Activated naive CD4-positive, alpha-beta T cell treated with Interleukin-2 at 50 U/mL for 16 hours (primary cell): ENCODE measurements around the gene EGR2.
"Not testable (repeated sequence)": the region's sequence is repeated elsewhere in the genome, so short reads cannot be mapped to it uniquely, and the experiment has no call there.

Source experiments
- DNase-seq: peaks from one replicate; pipeline ENCODE4 v3.0.0-alpha.2; 2020

The EGR2 gene

GRCh38 chr10:62792261-62792660 is 23.9 kb downstream of the EGR2 start:
- no peak for DNase-seq

GRCh38 chr10:62790571-62790970 is 25.6 kb downstream of the EGR2 start:
- DNase-seq: no peak

GRCh38 chr10:62790019-62790555 is 26.1 kb downstream of the EGR2 start:
- no peak for DNase-seq

GRCh38 chr10:62788861-62789467 is 27.2 kb downstream of the EGR2 start:
- DNase-seq: no peak

GRCh38 chr10:62788285-62788684 is 27.9 kb downstream of the EGR2 start:
- not testable (repeated sequence) for DNase-seq

- not testable (repeated sequence) for DNase-seq
Measured at GRCh38 chr10:62784537-62784936, 31.6 kb downstream of the EGR2 start.

GRCh38 chr10:62779487-62780248 is 36.5 kb downstream of the EGR2 start:
- peak; percentile 90 for DNase-seq

- DNase-seq: no peak
Measured at GRCh38 chr10:62778125-62778524, 38.0 kb downstream of the EGR2 start.

- no peak for DNase-seq
Measured at GRCh38 chr10:62772186-62772974, 43.8 kb downstream of the EGR2 start.

- no peak for DNase-seq
Measured at GRCh38 chr10:62769574-62770242, 46.5 kb downstream of the EGR2 start.

GRCh38 chr10:62766386-62766785 is 49.8 kb downstream of the EGR2 start:
- DNase-seq: no peak

GRCh38 chr10:62765726-62766125 is 50.4 kb downstream of the EGR2 start:
- DNase-seq: no peak

- DNase-seq: no peak
Measured at GRCh38 chr10:62764011-62764410, 52.2 kb downstream of the EGR2 start.

- DNase-seq: no peak
Measured at GRCh38 chr10:62763155-62763554, 53.0 kb downstream of the EGR2 start.
